Measurements from ENCODE around the gene COL4A6.

The COL4A6 gene

GRCh38 chrX:108362026-108362425 is 76.2 kb downstream of the COL4A6 start:
- TF ChIP-seq CTCF (IDR thresholded peaks at IDR 0.05; ENCODE audit: insufficient read depth, low read length, missing control alignments): no peak
- H3K4me3 ChIP-seq (ENCODE audit: low read depth, low read length): no peak overlapping the region
- ChIA-PET CTCF (no interaction called here), POLR2A (no interaction called here)
- DNase-seq (ENCODE audit: low read depth, low spot score): no peak

GRCh38 chrX:108361316-108361715 is 76.9 kb downstream of the COL4A6 start:
- TF ChIP-seq CTCF (IDR thresholded peaks at IDR 0.05; ENCODE audit: insufficient read depth, low read length, missing control alignments): no peak
- ChIA-PET CTCF (no interaction called here), POLR2A (no interaction called here)
- DNase-seq (ENCODE audit: low read depth, low spot score): no peak
- no peak overlapping the region for H3K4me3 ChIP-seq (ENCODE audit: low read depth, low read length)

- ChIA-PET CTCF (no interaction called here), POLR2A (no interaction called here)
- DNase-seq (ENCODE audit: low read depth, low spot score): no peak
- TF ChIP-seq CTCF (IDR thresholded peaks at IDR 0.05; ENCODE audit: insufficient read depth, low read length, missing control alignments): no peak
- no peak overlapping the region for H3K4me3 ChIP-seq (ENCODE audit: low read depth, low read length)
These were observed 78.2 kb downstream of the COL4A6 start for GRCh38 chrX:108359806-108360602.

GRCh38 chrX:108353452-108353851 is 84.8 kb downstream of the COL4A6 start:
- POLR2A ChIA-PET: no interaction called here
- no peak overlapping the region for H3K4me3 ChIP-seq (ENCODE audit: low read depth, low read length)
- TF ChIP-seq CTCF (IDR thresholded peaks at IDR 0.05; ENCODE audit: insufficient read depth, low read length, missing control alignments): no peak
- no peak for DNase-seq (ENCODE audit: low read depth, low spot score)
- CTCF ChIA-PET: no interaction called here

- POLR2A ChIA-PET: no interaction called here
- no peak overlapping the region for H3K4me3 ChIP-seq (ENCODE audit: low read depth, low read length)
- TF ChIP-seq CTCF (IDR thresholded peaks at IDR 0.05; ENCODE audit: insufficient read depth, low read length, missing control alignments): no peak
- no peak for DNase-seq (ENCODE audit: low read depth, low spot score)
- CTCF ChIA-PET: no interaction called here
These were observed 89.0 kb downstream of the COL4A6 start for GRCh38 chrX:108349210-108349609.

GRCh38 chrX:108348525-108348924 is 89.7 kb downstream of the COL4A6 start:
- DNase-seq (ENCODE audit: low read depth, low spot score): no peak
- ChIA-PET POLR2A (no interaction called here), CTCF (no interaction called here)
- no peak for TF ChIP-seq CTCF (IDR thresholded peaks at IDR 0.05; ENCODE audit: insufficient read depth, low read length, missing control alignments)
- H3K4me3 ChIP-seq (ENCODE audit: low read depth, low read length): no peak overlapping the region
